Neural cell (in vitro differentiated cells): ENCODE measurements around the gene PGAP6.

Source experiments
- CTCF ChIP-seq: fragments of 450-650 bp; IDR thresholded peaks from 2 replicates; pipeline ENCODE4 v1.5.1; 2014; ENCODE audit warnings: antibody characterized with exemption, mild to moderate bottlenecking, moderate library complexity; ENCODE audit not compliant: poor library complexity, severe bottlenecking
- EZH2 ChIP-seq: fragments of 200-600, 300-800 bp; shearing (Covaris generic), sonication (generic); IDR thresholded peaks from 2 replicates; pipeline ENCODE4 v1.6.1; 2014; ENCODE audit warnings: antibody characterized with exemption, low read length, borderline replicate concordance, mild to moderate bottlenecking; ENCODE audit not compliant: insufficient read depth, poor library complexity, severe bottlenecking
- POLR2AphosphoS5 ChIP-seq: IDR thresholded peaks from 2 replicates; pipeline ENCODE4 v1.6.1; 2012
- RAD21 ChIP-seq: fragments of 450-650 bp; conservative IDR thresholded peaks from 2 replicates; pipeline ENCODE4 v1.6.1; 2014; ENCODE audit warnings: antibody characterized with exemption, mild to moderate bottlenecking, moderate library complexity
- REST ChIP-seq: IDR thresholded peaks from 2 replicates; pipeline ENCODE4 v1.6.1; 2012; ENCODE audit warnings: borderline replicate concordance
- SMC3 ChIP-seq: fragments of 450-650 bp; conservative IDR thresholded peaks from 2 replicates; pipeline ENCODE4 v1.6.1; 2014; ENCODE audit warnings: antibody characterized with exemption, mild to moderate bottlenecking, moderate library complexity; ENCODE audit not compliant: poor library complexity
- TAF1 ChIP-seq: IDR thresholded peaks from 2 replicates; pipeline ENCODE4 v1.6.1; 2012; ENCODE audit warnings: low read depth

GRCh38 chr16:346587-346986 is 35.2 kb downstream of the PGAP6 start:
- TF ChIP-seq TAF1 (no peak), POLR2AphosphoS5 (no peak), CTCF (no peak), SMC3 (no peak), REST (no peak), RAD21 (no peak), EZH2 (no peak)
